Muscle layer of colon (tissue), 2 donors: ENCODE measurements around the gene PDCD10.

ENCODE experiments used
- H3K27ac ChIP-seq: one replicate; pipeline ENCODE4 v1.7.0; 2013; ENCODE audit warnings: low read depth, mild to moderate bottlenecking, low read length, moderate library complexity
- H3K27me3 ChIP-seq, 2 donors: one replicate each; pipeline ENCODE4 v1.7.0; 2013; ENCODE audit warnings: low read length in 2 of 2, mild to moderate bottlenecking in 2 of 2; ENCODE audit not compliant: insufficient read depth in 2 of 2, control insufficient read depth in 1 of 2
- H3K36me3 ChIP-seq: one replicate; pipeline ENCODE4 v1.7.0; 2013; ENCODE audit warnings: mild to moderate bottlenecking, low read length; ENCODE audit not compliant: insufficient read depth
- H3K4me1 ChIP-seq: one replicate; pipeline ENCODE4 v1.7.0; 2013; ENCODE audit warnings: mild to moderate bottlenecking, low read length; ENCODE audit not compliant: insufficient read depth
- H3K4me3 ChIP-seq, 2 donors: one replicate each; pipeline ENCODE4 v1.7.0; 2013; ENCODE audit warnings: low read length in 2 of 2, low read depth in 1 of 2, mild to moderate bottlenecking in 1 of 2, moderate library complexity in 1 of 2
- H3K9ac ChIP-seq: one replicate; pipeline ENCODE4 v1.7.0; 2013; ENCODE audit warnings: low read length
- H3K9me3 ChIP-seq: one replicate; pipeline ENCODE4 v1.7.0; 2013; ENCODE audit warnings: mild to moderate bottlenecking, low read length
- donor health status: abdominal sarcoma.
- donor health status: Adenocarcinoma of cecum.

The PDCD10 gene

GRCh38 chr3:167711439-167711838 lies 23.3 kb downstream of the PDCD10 start:
- no peak overlapping the region for H3K4me3 ChIP-seq
- no peak overlapping the region for H3K27ac ChIP-seq
- H3K9ac ChIP-seq = no peak overlapping the region
- H3K27me3 ChIP-seq = no peaks in the 10 kb centered on the region
- peaks cover 17% of the 10 kb centered on the region for H3K36me3 ChIP-seq
- no peaks in the 10 kb centered on the region for H3K4me1 ChIP-seq
- no peaks in the 10 kb centered on the region for H3K9me3 ChIP-seq

- Histone ChIP-seq H3K9me3 (no peaks in the 10 kb centered on the region), H3K27ac (no peak overlapping the region), H3K27me3 (no peaks in the 10 kb centered on the region), H3K4me1 (no peaks in the 10 kb centered on the region), H3K4me3 (no peak overlapping the region), H3K36me3 (peaks cover 11% of the 10 kb centered on the region), H3K9ac (no peak overlapping the region)
Observed at GRCh38 chr3:167710552-167710951, 24.1 kb downstream of the PDCD10 start.

- Histone ChIP-seq H3K9ac (no peak overlapping the region), H3K27me3 (no peaks in the 10 kb centered on the region), H3K9me3 (no peaks in the 10 kb centered on the region), H3K4me3 (no peak overlapping the region), H3K27ac (no peak overlapping the region), H3K36me3 (peaks cover 11% of the 10 kb centered on the region), H3K4me1 (no peaks in the 10 kb centered on the region)
Observed at GRCh38 chr3:167709690-167710089, 25.0 kb downstream of the PDCD10 start.

- no peaks in the 10 kb centered on the region for H3K27me3 ChIP-seq
- H3K36me3 ChIP-seq = peaks cover 14% of the 10 kb centered on the region
Observed at GRCh38 chr3:167705840-167706239, 28.9 kb downstream of the PDCD10 start.

GRCh38 chr3:167700926-167701325 lies 33.8 kb downstream of the PDCD10 start:
- Histone ChIP-seq H3K4me1 (no peaks in the 10 kb centered on the region), H3K9me3 (no peaks in the 10 kb centered on the region), H3K27ac (no peak overlapping the region), H3K27me3 (no peaks in the 10 kb centered on the region), H3K4me3 (no peak overlapping the region), H3K36me3 (peaks cover 3% of the 10 kb centered on the region), H3K9ac (no peak overlapping the region)

More at GRCh38 chr3:167705840-167706239, 28.9 kb downstream of the PDCD10 start:
- H3K4me1 ChIP-seq = no peaks in the 10 kb centered on the region
- H3K9ac ChIP-seq = no peak overlapping the region
- no peaks in the 10 kb centered on the region for H3K9me3 ChIP-seq
- H3K27ac ChIP-seq = no peak overlapping the region
- no peak overlapping the region for H3K4me3 ChIP-seq

GRCh38 chr3:167700046-167700445 lies 34.6 kb downstream of the PDCD10 start:
- H3K9ac ChIP-seq = no peak overlapping the region
- H3K4me3 ChIP-seq = no peak overlapping the region
- H3K9me3 ChIP-seq = no peaks in the 10 kb centered on the region
- no peaks in the 10 kb centered on the region for H3K4me1 ChIP-seq
- H3K27ac ChIP-seq = no peak overlapping the region
- H3K36me3 ChIP-seq = peaks cover 11% of the 10 kb centered on the region
- H3K27me3 ChIP-seq = no peaks in the 10 kb centered on the region

GRCh38 chr3:167694121-167694520 lies 40.6 kb downstream of the PDCD10 start:
- Histone ChIP-seq H3K27me3 (no peaks in the 10 kb centered on the region), H3K4me3 (no peak overlapping the region), H3K4me1 (no peaks in the 10 kb centered on the region), H3K27ac (no peak overlapping the region), H3K9me3 (no peaks in the 10 kb centered on the region), H3K36me3 (peaks cover 14% of the 10 kb centered on the region), H3K9ac (no peak overlapping the region)

GRCh38 chr3:167691366-167691765 lies 43.3 kb downstream of the PDCD10 start:
- no peak overlapping the region for H3K4me3 ChIP-seq
- peaks cover 14% of the 10 kb centered on the region for H3K36me3 ChIP-seq
- H3K27ac ChIP-seq = no peak overlapping the region
- no peaks in the 10 kb centered on the region for H3K4me1 ChIP-seq
- H3K9me3 ChIP-seq = no peaks in the 10 kb centered on the region
- no peak overlapping the region for H3K9ac ChIP-seq
- H3K27me3 ChIP-seq = no peaks in the 10 kb centered on the region

- Histone ChIP-seq H3K27ac (no peak overlapping the region), H3K27me3 (no peaks in the 10 kb centered on the region), H3K4me3 (no peak overlapping the region), H3K9me3 (no peaks in the 10 kb centered on the region), H3K9ac (no peak overlapping the region), H3K36me3 (peaks cover 6% of the 10 kb centered on the region), H3K4me1 (no peaks in the 10 kb centered on the region)
Observed at GRCh38 chr3:167684388-167684993, 50.2 kb downstream of the PDCD10 start.

- Histone ChIP-seq H3K9me3 (no peaks in the 10 kb centered on the region), H3K4me1 (no peaks in the 10 kb centered on the region), H3K27ac (no peak overlapping the region), H3K27me3 (no peaks in the 10 kb centered on the region), H3K36me3 (peaks cover 26% of the 10 kb centered on the region), H3K4me3 (no peak overlapping the region), H3K9ac (no peak overlapping the region)
Observed at GRCh38 chr3:167679526-167679925, 55.2 kb downstream of the PDCD10 start.

GRCh38 chr3:167675848-167676247 lies 58.8 kb downstream of the PDCD10 start:
- Histone ChIP-seq H3K4me3 (no peak overlapping the region), H3K36me3 (peaks cover 31% of the 10 kb centered on the region), H3K9ac (no peak overlapping the region), H3K27ac (no peak overlapping the region), H3K27me3 (no peaks in the 10 kb centered on the region), H3K4me1 (no peaks in the 10 kb centered on the region), H3K9me3 (no peaks in the 10 kb centered on the region)

- Histone ChIP-seq H3K4me1 (no peaks in the 10 kb centered on the region), H3K36me3 (peaks cover 31% of the 10 kb centered on the region), H3K9ac (no peak overlapping the region), H3K27ac (no peak overlapping the region), H3K9me3 (no peaks in the 10 kb centered on the region), H3K4me3 (no peak overlapping the region), H3K27me3 (no peaks in the 10 kb centered on the region)
Observed at GRCh38 chr3:167673221-167673620, 61.5 kb downstream of the PDCD10 start.
